OCI-LY3 (cell line): Measurements from ENCODE around the gene AGT.

Experiments
- EZH2phosphoT487 ChIP-seq: fragments of 200-600 bp; shearing (Covaris generic); IDR thresholded peaks from 2 replicates; pipeline ENCODE4 v1.6.1; 2018; ENCODE audit warnings: antibody characterized with exemption, mixed run types, low read depth
- TF ChIP-seq, protein P1 (sequence below): fragments of 200-600, 300-600 bp; sonication (generic); IDR thresholded peaks from 2 replicates; pipeline ENCODE4 v1.5.1; 2014; ENCODE audit warnings: antibody characterized with exemption, low read length, low read depth

DNA sequence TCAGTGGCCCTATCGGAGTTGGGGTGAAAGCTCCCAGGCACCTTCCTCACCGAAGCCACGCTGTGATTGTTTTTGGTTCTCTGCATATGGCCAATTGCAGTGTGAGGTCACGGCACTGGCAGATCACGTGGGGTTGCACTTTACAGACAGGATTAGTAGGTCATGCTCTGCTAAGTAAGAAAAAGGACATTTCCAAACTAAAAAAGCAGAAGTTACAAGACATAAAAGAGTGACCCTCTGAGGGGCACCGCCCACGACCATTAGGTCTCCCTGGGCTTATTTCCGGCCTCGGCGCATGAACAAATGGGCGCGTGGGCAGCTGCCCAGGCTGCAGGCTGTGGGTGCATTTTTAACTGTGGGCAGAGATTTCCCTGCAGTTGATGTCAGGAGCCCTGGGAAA is 35.2 kb upstream of the AGT start:
- TF ChIP-seq EZH2phosphoT487 = no peak
- TF ChIP-seq, protein P1, sequence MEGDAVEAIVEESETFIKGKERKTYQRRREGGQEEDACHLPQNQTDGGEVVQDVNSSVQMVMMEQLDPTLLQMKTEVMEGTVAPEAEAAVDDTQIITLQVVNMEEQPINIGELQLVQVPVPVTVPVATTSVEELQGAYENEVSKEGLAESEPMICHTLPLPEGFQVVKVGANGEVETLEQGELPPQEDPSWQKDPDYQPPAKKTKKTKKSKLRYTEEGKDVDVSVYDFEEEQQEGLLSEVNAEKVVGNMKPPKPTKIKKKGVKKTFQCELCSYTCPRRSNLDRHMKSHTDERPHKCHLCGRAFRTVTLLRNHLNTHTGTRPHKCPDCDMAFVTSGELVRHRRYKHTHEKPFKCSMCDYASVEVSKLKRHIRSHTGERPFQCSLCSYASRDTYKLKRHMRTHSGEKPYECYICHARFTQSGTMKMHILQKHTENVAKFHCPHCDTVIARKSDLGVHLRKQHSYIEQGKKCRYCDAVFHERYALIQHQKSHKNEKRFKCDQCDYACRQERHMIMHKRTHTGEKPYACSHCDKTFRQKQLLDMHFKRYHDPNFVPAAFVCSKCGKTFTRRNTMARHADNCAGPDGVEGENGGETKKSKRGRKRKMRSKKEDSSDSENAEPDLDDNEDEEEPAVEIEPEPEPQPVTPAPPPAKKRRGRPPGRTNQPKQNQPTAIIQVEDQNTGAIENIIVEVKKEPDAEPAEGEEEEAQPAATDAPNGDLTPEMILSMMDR = no peak
